Measurements from ENCODE around the gene MESD.

The MESD gene

GRCh38 chr15:81015621-81016488 is 26.2 kb upstream of the MESD start:
- DNase-seq (ENCODE audit: low read depth in 2 of 2) = no peak

- no peak for DNase-seq (ENCODE audit: low read depth in 2 of 2)
These were observed 25.0 kb upstream of the MESD start for GRCh38 chr15:81014446-81015093.

- no peak for DNase-seq (ENCODE audit: low read depth in 2 of 2)
These were observed 23.8 kb upstream of the MESD start for GRCh38 chr15:81013396-81013929.

GRCh38 chr15:81012588-81012987 is 23.0 kb upstream of the MESD start:
- no peak for DNase-seq (ENCODE audit: low read depth in 2 of 2)

- DNase-seq (ENCODE audit: low read depth in 2 of 2) = no peak
These were observed 22.0 kb upstream of the MESD start for GRCh38 chr15:81011593-81011992.

GRCh38 chr15:81010086-81010485 is 20.5 kb upstream of the MESD start:
- DNase-seq (ENCODE audit: low read depth in 2 of 2) = no peak

GRCh38 chr15:81008312-81008711 is 18.7 kb upstream of the MESD start:
- DNase-seq (ENCODE audit: low read depth in 2 of 2) = no peak

- no peak for DNase-seq (ENCODE audit: low read depth in 2 of 2)
These were observed 17.9 kb upstream of the MESD start for GRCh38 chr15:81007428-81008064.

- DNase-seq (ENCODE audit: low read depth in 2 of 2) = no peak
These were observed 16.5 kb upstream of the MESD start for GRCh38 chr15:81006124-81006523.

GRCh38 chr15:81003097-81003350 is 13.4 kb upstream of the MESD start:
- no peak for DNase-seq (ENCODE audit: low read depth in 2 of 2)

GRCh38 chr15:81002331-81003096 is 12.9 kb upstream of the MESD start:
- DNase-seq (ENCODE audit: low read depth in 2 of 2) = no peak

GRCh38 chr15:81002009-81002330 is 12.4 kb upstream of the MESD start:
- no peak for DNase-seq (ENCODE audit: low read depth in 2 of 2)

- peak in 1 of 2 donors; percentile 52 for DNase-seq (ENCODE audit: low read depth in 2 of 2)
These were observed 11.8 kb upstream of the MESD start for GRCh38 chr15:81001152-81002008.

GRCh38 chr15:81000624-81001151 is 11.1 kb upstream of the MESD start, which contains the start of gene TLNRD1:
TSS of gene TLNRD1 (plus strand) at chr15:81000923. CDS start at chr15:81002272, 1,349 bp downstream.
- DNase-seq (ENCODE audit: low read depth in 2 of 2) = peak; percentile 69 to 81

GRCh38 chr15:81000144-81000623 is 10.6 kb upstream of the MESD start:
- DNase-seq (ENCODE audit: low read depth in 2 of 2) = no peak

GRCh38 chr15:80999623-81000036 is 10.0 kb upstream of the MESD start:
- peak in 1 of 2 donors; percentile 47 for DNase-seq (ENCODE audit: low read depth in 2 of 2)

- DNase-seq (ENCODE audit: low read depth in 2 of 2) = no peak
These were observed 8.6 kb upstream of the MESD start for GRCh38 chr15:80998251-80998650.

GRCh38 chr15:80997692-80998091 is 8.1 kb upstream of the MESD start:
- DNase-seq (ENCODE audit: low read depth in 2 of 2) = no peak

- no peak for DNase-seq (ENCODE audit: low read depth in 2 of 2)
These were observed 6.6 kb upstream of the MESD start for GRCh38 chr15:80996247-80996646.

- DNase-seq (ENCODE audit: low read depth in 2 of 2) = no peak
These were observed 2.8 kb upstream of the MESD start for GRCh38 chr15:80992441-80992840.

GRCh38 chr15:80992006-80992405 is 2.4 kb upstream of the MESD start:
- DNase-seq (ENCODE audit: low read depth in 2 of 2) = no peak

Measured in stimulated activated CD8-positive, alpha-beta memory T cell treated with anti-CD3 and anti-CD28 coated beads, Interleukin-7, amount 100 ng/mL, for 4 hours (primary cell).